ENCODE results near the gene SLC4A1. TPM values are rescaled to one million over a fixed set of nuclear protein-coding genes. Genes with fewer than 3 reads are reported as not detected.

Gene SLC4A1
- total RNA-seq, 2 donors from 2014 or later, result not detected

DNA sequence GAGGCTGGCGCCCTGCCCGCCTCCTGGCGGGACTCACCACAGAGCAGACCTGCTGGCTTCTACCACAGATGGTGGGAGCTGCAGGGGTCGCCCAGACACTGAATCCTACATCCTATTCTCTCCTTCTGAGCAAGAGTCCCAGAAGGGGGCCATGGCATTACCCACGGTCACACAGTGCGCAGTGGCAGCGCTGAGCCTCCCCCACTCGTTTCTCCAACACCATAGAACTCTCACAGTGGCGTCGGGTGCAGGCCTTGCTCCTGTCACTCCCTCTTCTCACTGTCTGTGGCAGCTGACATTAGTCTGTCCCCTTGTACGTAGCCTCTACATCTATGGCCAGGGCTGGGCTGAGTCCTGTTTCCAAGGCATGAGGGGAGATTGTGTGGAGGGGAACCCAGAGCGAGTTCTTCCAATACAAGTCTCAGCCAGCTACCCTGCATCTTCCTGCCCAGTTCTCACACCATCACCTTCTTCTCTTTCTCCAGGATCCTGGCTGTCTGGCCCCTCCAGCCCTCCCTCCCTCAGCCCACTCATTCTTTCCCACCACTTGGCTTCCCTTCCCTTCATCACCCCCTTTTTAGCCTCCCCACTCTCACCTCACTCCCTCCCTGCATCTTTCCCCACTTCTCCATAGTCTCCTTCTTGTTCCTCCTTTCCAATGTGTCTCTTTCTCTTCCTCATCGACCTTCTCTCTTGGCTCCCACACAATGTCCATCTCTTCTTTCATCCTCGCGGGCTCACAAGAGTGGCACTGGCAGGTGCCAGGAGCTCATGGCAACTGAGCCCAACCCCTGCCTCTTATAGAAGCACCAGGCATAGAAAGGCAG, 54.3 kb downstream of the SLC4A1 start:
- H3K36me3 Mint-ChIP-seq (ENCODE audit: low read depth), result peaks cover 85% of the 10 kb centered on the region
- no peak for ATAC-seq (replicated peaks)
- peak overlapping the region; percentile 2 for H3K4me3 Mint-ChIP-seq
- H3K27me3 Mint-ChIP-seq, result no peaks in the 10 kb centered on the region
- peak overlapping the region; percentile 58 for H3K27ac Mint-ChIP-seq
- H3K4me1 Mint-ChIP-seq, result peaks cover 33% of the 10 kb centered on the region
- no peaks in the 10 kb centered on the region for H3K9me3 Mint-ChIP-seq

DNA sequence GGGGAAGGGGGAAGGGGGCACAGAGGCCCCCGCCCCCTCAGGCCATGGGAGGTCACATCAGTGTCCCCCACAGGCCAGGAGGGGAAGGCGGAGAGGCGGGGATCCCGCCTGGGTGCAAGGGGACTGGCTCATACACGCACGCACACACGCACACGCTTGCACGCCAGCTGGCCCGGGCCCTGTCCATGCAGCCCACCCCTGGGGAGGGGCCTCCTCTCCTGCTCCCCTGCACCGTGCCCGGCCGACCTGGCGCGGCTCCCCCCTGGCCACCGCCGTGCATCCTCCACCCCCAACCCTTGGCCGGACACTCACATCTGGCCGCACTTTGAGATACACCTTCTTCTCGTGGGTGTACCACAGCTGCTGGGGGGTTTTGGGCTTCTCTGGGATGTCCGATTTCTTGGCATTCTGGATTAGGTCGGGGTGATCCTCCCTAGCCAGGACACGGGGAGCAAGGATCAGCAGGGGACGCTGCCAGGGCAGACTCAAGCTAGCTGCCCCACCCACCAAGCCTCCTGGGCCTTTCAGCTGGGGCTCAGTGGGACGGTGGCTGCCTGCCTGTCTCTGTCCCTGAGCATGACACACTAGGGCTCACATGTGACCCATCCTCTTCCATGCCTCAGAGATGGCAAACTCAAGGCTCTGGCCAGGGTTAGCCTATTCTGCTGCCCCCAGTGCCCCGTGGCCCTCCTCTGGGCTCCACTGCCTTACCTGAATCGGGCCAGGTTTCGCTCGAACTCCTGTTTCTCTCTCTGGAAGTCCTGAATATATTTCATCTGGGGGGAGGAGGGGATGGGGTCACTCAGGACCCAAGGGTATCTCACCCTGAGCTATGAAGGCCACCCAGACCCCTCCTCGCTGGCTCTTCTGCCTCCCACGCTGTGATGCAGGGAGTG, 55.2 kb downstream of the SLC4A1 start:
- no peaks in the 10 kb centered on the region for H3K27me3 Mint-ChIP-seq
- H3K9me3 Mint-ChIP-seq, result no peaks in the 10 kb centered on the region
- H3K4me3 Mint-ChIP-seq, result peak overlapping the region; percentile 2
- peak overlapping the region; percentile 58 for H3K27ac Mint-ChIP-seq
- peaks cover 90% of the 10 kb centered on the region for H3K36me3 Mint-ChIP-seq (ENCODE audit: low read depth)
- ATAC-seq (replicated peaks), result no peak
- peaks cover 39% of the 10 kb centered on the region for H3K4me1 Mint-ChIP-seq

- peak overlapping the region; percentile 93 for H3K4me3 Mint-ChIP-seq
- ATAC-seq (replicated peaks), result no peak
- peaks cover 87% of the 10 kb centered on the region for H3K36me3 Mint-ChIP-seq (ENCODE audit: low read depth)
- no peak overlapping the region for H3K27ac Mint-ChIP-seq
- H3K4me1 Mint-ChIP-seq, result peaks cover 39% of the 10 kb centered on the region
- H3K27me3 Mint-ChIP-seq, result no peaks in the 10 kb centered on the region
- H3K9me3 Mint-ChIP-seq, result no peaks in the 10 kb centered on the region
Measured at GRCh38 chr17:44211281-44212265, 56.4 kb downstream of the SLC4A1 start.

GRCh38 chr17:44210342-44211192, 57.4 kb downstream of the SLC4A1 start:
- H3K4me3 Mint-ChIP-seq, result peak overlapping the region; percentile 93
- peak; percentile 89 for ATAC-seq (replicated peaks)

GRCh38 chr17:44209786-44210341, 58.1 kb downstream of the SLC4A1 start:
- Mint-ChIP-seq H3K27me3 (no peaks in the 10 kb centered on the region), H3K4me3 (peak overlapping the region; percentile 93), H3K9me3 (no peaks in the 10 kb centered on the region), H3K36me3 (ENCODE audit: low read depth) (peaks cover 81% of the 10 kb centered on the region), H3K4me1 (peaks cover 34% of the 10 kb centered on the region), H3K27ac (peak overlapping the region; percentile 93)
- ATAC-seq (replicated peaks), result peak; percentile 88

More at GRCh38 chr17:44210342-44211192, 57.4 kb downstream of the SLC4A1 start:
- Mint-ChIP-seq H3K4me1 (peaks cover 35% of the 10 kb centered on the region), H3K9me3 (no peaks in the 10 kb centered on the region), H3K27me3 (no peaks in the 10 kb centered on the region), H3K27ac (peak overlapping the region; percentile 93), H3K36me3 (ENCODE audit: low read depth) (peaks cover 86% of the 10 kb centered on the region)

GRCh38 chr17:44207743-44208142, 60.2 kb downstream of the SLC4A1 start:
- no peaks in the 10 kb centered on the region for H3K9me3 Mint-ChIP-seq
- H3K27ac Mint-ChIP-seq, result no peak overlapping the region
- no peak overlapping the region for H3K4me3 Mint-ChIP-seq
- peaks cover 60% of the 10 kb centered on the region for H3K36me3 Mint-ChIP-seq (ENCODE audit: low read depth)
- no peak for ATAC-seq (replicated peaks)
- no peaks in the 10 kb centered on the region for H3K27me3 Mint-ChIP-seq
- peaks cover 36% of the 10 kb centered on the region for H3K4me1 Mint-ChIP-seq

GRCh38 chr17:44207319-44207718, 60.6 kb downstream of the SLC4A1 start:
- ATAC-seq (replicated peaks), result no peak

DNA sequence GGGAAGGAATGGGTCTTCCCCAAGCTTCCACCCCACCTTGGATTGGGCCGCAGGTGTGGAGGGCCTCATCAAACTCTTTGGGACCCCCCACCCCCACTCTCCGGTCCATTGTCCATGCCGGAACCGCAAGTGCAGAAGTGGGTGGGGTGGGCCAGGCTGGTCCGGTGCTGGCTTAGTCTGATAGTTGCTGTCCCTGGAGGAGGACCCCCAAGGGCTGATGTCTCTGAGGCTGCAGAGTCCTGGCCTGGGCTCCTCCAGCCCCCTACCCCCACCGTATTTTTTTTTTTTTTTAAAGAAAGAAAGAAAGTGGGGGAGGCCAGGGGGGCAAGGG, 61.1 kb downstream of the SLC4A1 start:
- no peak for ATAC-seq (replicated peaks)
- H3K4me3 Mint-ChIP-seq, result no peak overlapping the region
- no peaks in the 10 kb centered on the region for H3K27me3 Mint-ChIP-seq
- peak overlapping the region; percentile 18 for H3K27ac Mint-ChIP-seq
- peaks cover 56% of the 10 kb centered on the region for H3K36me3 Mint-ChIP-seq (ENCODE audit: low read depth)
- H3K9me3 Mint-ChIP-seq, result no peaks in the 10 kb centered on the region
- H3K4me1 Mint-ChIP-seq, result peaks cover 36% of the 10 kb centered on the region

More at GRCh38 chr17:44207319-44207718, 60.6 kb downstream of the SLC4A1 start:
- H3K27me3 Mint-ChIP-seq, result no peaks in the 10 kb centered on the region
- H3K36me3 Mint-ChIP-seq (ENCODE audit: low read depth), result peaks cover 58% of the 10 kb centered on the region
- no peaks in the 10 kb centered on the region for H3K9me3 Mint-ChIP-seq
- no peak overlapping the region for H3K27ac Mint-ChIP-seq
- H3K4me3 Mint-ChIP-seq, result no peak overlapping the region
- peaks cover 36% of the 10 kb centered on the region for H3K4me1 Mint-ChIP-seq

DNA sequence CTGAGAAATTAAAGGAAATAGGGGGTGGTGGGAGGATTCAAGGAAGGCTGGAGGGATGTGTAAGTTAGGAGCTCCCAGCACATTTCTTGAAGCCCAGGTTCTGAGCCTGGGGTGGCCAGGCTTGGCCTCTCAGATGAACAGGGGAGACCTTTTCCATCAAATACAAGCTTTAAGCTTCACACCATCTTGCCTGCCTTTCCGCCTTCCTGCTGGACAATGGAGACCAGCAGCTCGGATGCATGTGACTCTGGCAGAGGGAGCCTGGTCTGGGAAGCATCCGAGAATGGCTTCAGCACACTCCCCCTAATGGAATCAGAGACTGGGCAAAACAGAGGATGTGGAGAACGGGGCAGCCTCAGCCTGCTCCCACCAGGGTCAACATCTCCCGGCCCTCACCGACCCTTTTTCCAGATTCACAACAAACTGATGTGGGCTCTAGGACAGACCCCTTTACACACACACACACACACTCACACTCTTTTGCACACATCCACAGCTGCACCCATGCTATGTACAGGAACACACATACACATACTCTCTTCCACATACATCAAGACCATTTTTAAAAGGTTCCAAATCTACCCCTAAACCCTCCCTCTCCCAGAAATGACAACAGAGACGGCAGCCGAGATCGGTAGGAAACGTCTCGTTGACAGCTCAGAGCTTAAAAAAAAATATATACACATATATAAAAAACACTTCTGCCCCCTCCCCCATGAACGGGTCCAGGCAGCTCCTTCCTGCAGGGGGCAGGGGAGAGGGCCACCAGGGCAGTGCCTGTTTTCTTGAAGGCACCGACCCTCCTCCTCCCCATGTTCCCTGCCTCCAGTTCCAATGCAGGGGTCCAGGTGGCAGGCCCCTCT, 61.7 kb downstream of the SLC4A1 start:
- Mint-ChIP-seq H3K27ac (peak overlapping the region; percentile 18), H3K36me3 (ENCODE audit: low read depth) (peaks cover 50% of the 10 kb centered on the region), H3K27me3 (no peaks in the 10 kb centered on the region), H3K4me1 (peaks cover 38% of the 10 kb centered on the region), H3K4me3 (no peak overlapping the region), H3K9me3 (no peaks in the 10 kb centered on the region)
- no peak for ATAC-seq (replicated peaks)

- peaks cover 38% of the 10 kb centered on the region for H3K36me3 Mint-ChIP-seq (ENCODE audit: low read depth)
- no peak overlapping the region for H3K4me3 Mint-ChIP-seq
- no peaks in the 10 kb centered on the region for H3K9me3 Mint-ChIP-seq
- H3K27ac Mint-ChIP-seq, result peak overlapping the region; percentile 10
- H3K4me1 Mint-ChIP-seq, result peaks cover 34% of the 10 kb centered on the region
- H3K27me3 Mint-ChIP-seq, result no peaks in the 10 kb centered on the region
- ATAC-seq (replicated peaks), result no peak
Measured at GRCh38 chr17:44204441-44204882, 63.5 kb downstream of the SLC4A1 start.

DNA sequence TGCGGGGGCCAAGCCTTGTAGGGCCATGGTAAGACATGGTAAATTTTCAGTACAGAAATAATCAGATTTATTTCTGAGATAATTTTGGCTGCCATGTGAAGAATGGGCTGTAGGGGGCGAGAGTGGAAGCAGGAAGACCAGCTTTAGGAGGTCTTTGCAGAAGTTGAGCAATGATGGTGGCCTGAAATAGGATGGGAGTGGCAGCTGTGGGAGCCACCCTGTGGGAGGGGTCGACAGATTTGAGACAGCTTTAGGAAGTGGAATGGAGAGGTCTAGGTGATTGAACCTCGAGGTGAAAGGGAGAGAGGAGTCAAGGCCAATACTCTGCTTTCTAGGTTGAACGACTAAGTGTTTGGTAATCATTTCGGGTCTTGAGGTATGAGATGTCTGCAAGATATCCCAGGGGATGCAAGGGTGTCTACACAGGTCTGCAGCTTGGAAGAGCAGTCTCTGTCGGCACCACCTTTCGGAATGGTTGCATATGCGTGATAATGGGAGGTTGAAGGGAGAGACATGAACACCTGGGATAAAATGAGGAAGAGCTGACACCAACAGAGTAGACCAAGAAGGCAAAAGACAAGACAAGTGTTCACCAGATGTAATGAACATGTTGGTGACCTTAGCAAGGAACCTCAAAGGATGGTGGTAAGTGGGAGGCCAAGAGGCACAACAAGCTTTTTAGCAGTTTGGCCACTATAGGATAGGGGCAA, 64.0 kb downstream of the SLC4A1 start:
- H3K4me3 Mint-ChIP-seq, result no peak overlapping the region
- H3K4me1 Mint-ChIP-seq, result peaks cover 33% of the 10 kb centered on the region
- no peaks in the 10 kb centered on the region for H3K27me3 Mint-ChIP-seq
- ATAC-seq (replicated peaks), result no peak
- H3K9me3 Mint-ChIP-seq, result no peaks in the 10 kb centered on the region
- peaks cover 32% of the 10 kb centered on the region for H3K36me3 Mint-ChIP-seq (ENCODE audit: low read depth)
- H3K27ac Mint-ChIP-seq, result peak overlapping the region; percentile 24

DNA sequence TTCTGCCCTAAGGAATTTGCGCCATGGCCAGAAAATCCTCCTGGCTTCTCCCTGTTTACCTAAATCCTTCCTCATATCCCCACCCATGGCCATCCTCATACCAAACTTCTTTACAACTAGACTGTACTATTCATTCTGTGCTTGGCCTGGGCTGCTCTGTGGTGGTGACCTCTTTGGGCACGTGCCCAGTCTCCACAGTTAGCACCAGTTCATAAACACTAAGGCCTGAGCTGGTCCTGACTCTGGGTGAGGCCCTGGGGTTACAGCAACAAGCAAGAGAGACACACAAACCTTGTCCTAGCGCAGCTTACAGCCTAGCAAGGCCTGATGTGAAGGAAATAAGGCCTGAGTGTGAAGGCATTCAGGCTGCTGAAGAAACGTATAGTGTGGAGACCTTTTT, 65.2 kb downstream of the SLC4A1 start:
- Mint-ChIP-seq H3K36me3 (ENCODE audit: low read depth) (peaks cover 28% of the 10 kb centered on the region), H3K27ac (peak overlapping the region; percentile 24), H3K27me3 (no peaks in the 10 kb centered on the region), H3K4me3 (no peak overlapping the region), H3K4me1 (peaks cover 30% of the 10 kb centered on the region), H3K9me3 (no peaks in the 10 kb centered on the region)
- ATAC-seq (replicated peaks), result no peak

Data from activated T-helper 17 cell treated with anti-CD3 and anti-CD28 coated beads, Interleukin-2, amount 50 U/mL, for 72 hours (primary cell).